IPS DF 6.9 (cell line): ENCODE measurements around the gene APBA1.
"Not testable (repeated sequence)": the region's sequence is repeated elsewhere in the genome, so short reads cannot be mapped to it uniquely, and the experiment has no call there.

ENCODE experiments used
- DNase-seq: peaks from one replicate; pipeline ENCODE4 v3.0.0-alpha.2; 2013; ENCODE audit warnings: low read depth, low spot score
- H3K27ac ChIP-seq: one replicate; pipeline ENCODE4 v1.5.1; 2013; ENCODE audit warnings: low read length, control low read depth
- H3K27me3 ChIP-seq: 2 replicates; pipeline ENCODE4 v1.6.1; 2013; ENCODE audit warnings: mild to moderate bottlenecking, low read length; ENCODE audit not compliant: control insufficient read depth, insufficient read depth
- H3K36me3 ChIP-seq: 2 replicates; pipeline ENCODE4 v1.6.1; 2013; ENCODE audit warnings: low read length; ENCODE audit not compliant: control insufficient read depth, insufficient read depth
- H3K4me1 ChIP-seq: 2 replicates; pipeline ENCODE4 v1.6.1; 2013; ENCODE audit warnings: low read length; ENCODE audit not compliant: control insufficient read depth, insufficient read depth
- H3K4me3 ChIP-seq: 2 replicates; pipeline ENCODE4 v1.5.1; 2013; ENCODE audit warnings: mild to moderate bottlenecking, low read length
- H3K9me3 ChIP-seq: 2 replicates; pipeline ENCODE4 v1.6.1; 2013; ENCODE audit warnings: low read length, inconsistent platforms; ENCODE audit not compliant: control insufficient read depth, insufficient read depth
- WGBS: extraction: QIAGEN DNeasy Blood & Tissue Kit; methylation state at CpG from one replicate; pipeline ENCODE4 v1.1.7; 2013; ENCODE audit warnings: mixed read lengths, missing lambda C conversion rate; ENCODE audit not compliant: insufficient read length, insufficient coverage; 5-methylcytosine and 5-hydroxymethylcytosine counted together

APBA1 gene

GRCh38 chr9:69609156-69609555 lies 63.0 kb downstream of the APBA1 start:
- no peak for DNase-seq
- H3K4me3 ChIP-seq: no peak overlapping the region
- H3K27me3 ChIP-seq: no peaks in the 10 kb centered on the region
- H3K4me1 ChIP-seq: no peaks in the 10 kb centered on the region
- H3K9me3 ChIP-seq: no peaks in the 10 kb centered on the region
- no peak overlapping the region for H3K27ac ChIP-seq
- no peaks in the 10 kb centered on the region for H3K36me3 ChIP-seq

GRCh38 chr9:69606089-69606488 lies 66.1 kb downstream of the APBA1 start:
- no peaks in the 10 kb centered on the region for H3K36me3 ChIP-seq
- DNase-seq: no peak
- no peak overlapping the region for H3K4me3 ChIP-seq
- no peaks in the 10 kb centered on the region for H3K9me3 ChIP-seq
- no peaks in the 10 kb centered on the region for H3K4me1 ChIP-seq
- WGBS: no CpG with 5 or more reads among the region's 5 CpGs
- H3K27ac ChIP-seq: no peak overlapping the region
- no peaks in the 10 kb centered on the region for H3K27me3 ChIP-seq

GRCh38 chr9:69605406-69605805 lies 66.8 kb downstream of the APBA1 start:
- Histone ChIP-seq H3K27ac (no peak overlapping the region), H3K36me3 (no peaks in the 10 kb centered on the region), H3K4me3 (no peak overlapping the region), H3K27me3 (no peaks in the 10 kb centered on the region), H3K4me1 (no peaks in the 10 kb centered on the region), H3K9me3 (no peaks in the 10 kb centered on the region)
- DNase-seq: no peak
- no CpG with 5 or more reads among the region's 4 CpGs for WGBS

GRCh38 chr9:69604568-69605219 lies 67.5 kb downstream of the APBA1 start:
- Histone ChIP-seq H3K36me3 (no peaks in the 10 kb centered on the region), H3K4me1 (no peaks in the 10 kb centered on the region), H3K27me3 (no peaks in the 10 kb centered on the region), H3K4me3 (no peak overlapping the region), H3K9me3 (no peaks in the 10 kb centered on the region), H3K27ac (no peak overlapping the region)
- WGBS: no CpG with 5 or more reads among the region's 10 CpGs
- DNase-seq: no peak

- Histone ChIP-seq H3K36me3 (no peaks in the 10 kb centered on the region), H3K4me3 (no peak overlapping the region), H3K27me3 (no peaks in the 10 kb centered on the region), H3K27ac (no peak overlapping the region), H3K9me3 (no peaks in the 10 kb centered on the region), H3K4me1 (no peaks in the 10 kb centered on the region)
- no peak for DNase-seq
- WGBS: no CpG with 5 or more reads among the region's 5 CpGs
These were observed 68.5 kb downstream of the APBA1 start for GRCh38 chr9:69603656-69604055.

- H3K36me3 ChIP-seq: no peaks in the 10 kb centered on the region
- no peaks in the 10 kb centered on the region for H3K27me3 ChIP-seq
- H3K27ac ChIP-seq: no peak overlapping the region
- no peak overlapping the region for H3K4me3 ChIP-seq
- no peak for DNase-seq
- no peaks in the 10 kb centered on the region for H3K9me3 ChIP-seq
- no CpG with 5 or more reads among the region's 1 CpG for WGBS
- no peaks in the 10 kb centered on the region for H3K4me1 ChIP-seq
These were observed 69.4 kb downstream of the APBA1 start for GRCh38 chr9:69602773-69603172.

- Histone ChIP-seq H3K4me1 (no peaks in the 10 kb centered on the region), H3K36me3 (no peaks in the 10 kb centered on the region), H3K27me3 (no peaks in the 10 kb centered on the region), H3K4me3 (no peak overlapping the region), H3K27ac (no peak overlapping the region), H3K9me3 (no peaks in the 10 kb centered on the region)
- no peak for DNase-seq
- WGBS: no CpG with 5 or more reads among the region's 1 CpG
These were observed 70.5 kb downstream of the APBA1 start for GRCh38 chr9:69601698-69602097.

DNA sequence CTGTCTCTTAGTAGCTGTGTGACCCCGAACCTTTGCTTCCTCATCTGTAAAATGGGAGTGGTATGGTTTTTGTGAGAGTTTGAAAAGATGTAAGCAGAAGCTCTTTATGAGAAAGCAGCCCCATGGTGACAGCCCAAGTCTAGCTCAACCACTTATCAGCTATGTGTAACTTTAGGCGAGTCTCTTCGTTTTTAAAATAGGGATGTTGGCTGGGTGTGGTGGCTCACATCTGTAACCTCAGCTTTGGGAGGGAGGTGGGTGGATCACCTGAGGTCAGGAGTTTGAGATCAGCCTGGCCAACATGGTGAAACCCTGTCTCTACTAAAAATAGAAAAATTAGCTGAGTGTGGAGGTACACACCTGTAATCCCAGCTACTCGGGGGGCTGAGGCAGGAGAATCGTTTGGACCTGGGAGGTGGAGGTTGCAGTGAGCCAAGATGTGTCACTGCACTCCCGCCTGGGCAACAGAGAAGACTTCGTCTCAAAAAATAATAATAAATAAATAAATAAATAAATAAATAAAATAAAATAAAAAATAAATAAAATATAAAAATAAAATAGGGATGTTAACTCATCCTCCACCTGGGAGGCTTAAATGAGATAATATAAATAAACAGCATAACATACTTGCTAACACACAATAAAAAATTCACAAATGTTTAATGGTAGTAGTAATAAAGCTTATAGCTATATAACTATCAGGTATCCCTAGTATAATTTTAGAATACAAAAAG lies 71.7 kb downstream of the APBA1 start:
- Histone ChIP-seq H3K27me3 (no peaks in the 10 kb centered on the region), H3K4me1 (no peaks in the 10 kb centered on the region), H3K4me3 (no peak overlapping the region), H3K36me3 (no peaks in the 10 kb centered on the region), H3K27ac (no peak overlapping the region), H3K9me3 (no peaks in the 10 kb centered on the region)
- no peak for DNase-seq
- WGBS: no CpG with 5 or more reads among the region's 7 CpGs

DNA sequence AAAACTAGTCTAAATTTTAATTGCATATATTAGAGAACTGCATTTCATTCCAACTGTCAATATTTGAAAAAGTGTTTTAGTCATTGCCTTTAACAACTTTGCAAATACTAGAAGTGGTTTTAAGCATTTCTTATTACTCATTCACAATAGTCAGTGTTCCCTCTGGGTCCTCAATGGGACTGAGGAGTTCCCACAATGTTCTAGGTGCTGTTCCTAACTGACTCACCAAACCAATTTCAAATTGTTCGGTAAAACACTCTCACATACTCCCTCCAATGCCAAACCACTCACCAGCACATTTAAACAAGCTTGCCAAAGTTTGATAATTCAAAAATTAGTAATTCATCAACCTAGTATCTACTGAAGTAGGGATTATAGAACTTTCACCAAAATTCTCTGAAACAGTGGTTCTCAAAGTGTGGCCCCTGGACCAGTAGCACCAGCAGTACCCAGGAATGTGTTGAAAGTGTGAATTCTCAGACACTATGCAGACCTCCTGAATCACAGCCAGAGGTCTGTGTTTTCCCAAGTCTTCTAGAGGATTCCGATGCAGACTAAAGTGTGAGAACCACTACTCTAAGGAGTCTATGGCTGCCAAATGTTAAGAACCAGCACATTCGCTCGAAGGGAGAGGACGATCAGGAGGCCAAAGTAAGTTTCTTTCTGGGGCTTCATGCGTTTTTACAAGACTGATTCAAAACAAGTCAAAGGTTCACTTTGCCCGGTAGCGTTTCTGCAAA lies 72.8 kb downstream of the APBA1 start:
- WGBS: no CpG with 5 or more reads among the region's 8 CpGs
- Histone ChIP-seq H3K27ac (no peak overlapping the region), H3K36me3 (no peaks in the 10 kb centered on the region), H3K27me3 (no peaks in the 10 kb centered on the region), H3K4me3 (no peak overlapping the region), H3K4me1 (no peaks in the 10 kb centered on the region), H3K9me3 (no peaks in the 10 kb centered on the region)
- DNase-seq: no peak

DNA sequence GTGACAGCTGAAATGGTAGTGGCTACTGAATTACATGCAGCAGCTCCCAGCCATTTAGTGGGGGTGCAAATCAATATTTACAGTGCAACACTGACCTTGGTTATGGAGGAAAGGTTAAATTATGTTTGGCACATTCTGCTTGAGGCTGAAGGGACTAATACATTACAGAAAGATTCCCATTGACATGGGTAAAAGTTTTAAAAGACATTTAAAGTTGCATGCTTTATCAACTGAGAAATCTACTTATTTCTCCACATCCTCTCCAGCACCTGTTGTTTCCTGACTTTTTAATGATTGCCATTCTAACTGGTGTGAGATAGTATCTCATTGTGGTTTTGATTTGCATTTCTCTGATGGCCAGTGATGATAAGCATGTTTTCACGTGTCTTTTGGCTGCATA lies 75.3 kb downstream of the APBA1 start:
- not testable (repeated sequence) for DNase-seq, H3K4me1 ChIP-seq, H3K27me3 ChIP-seq, H3K27ac ChIP-seq, H3K4me3 ChIP-seq, H3K9me3 ChIP-seq, H3K36me3 ChIP-seq
- no CpG with 5 or more reads among the region's 1 CpG for WGBS
